H9 (cell line): ENCODE measurements around the gene SLC44A1. TPM values are rescaled to one million over a fixed set of nuclear protein-coding genes. Genes with fewer than 3 reads are reported as not detected.

Source experiments
- DNase-seq: peaks from one replicate; pipeline ENCODE4 v3.0.0-alpha.2; 2017
- H2AFZ ChIP-seq: one replicate; pipeline ENCODE4 v1.6.1; 2013; ENCODE audit warnings: mild to moderate bottlenecking, low read length, control low read depth, moderate library complexity
- H2AK5ac ChIP-seq: 2 replicates; pipeline ENCODE4 v1.6.1; 2013; ENCODE audit warnings: low read length, control low read depth, mixed read lengths; ENCODE audit not compliant: insufficient read length
- H2BK120ac ChIP-seq: one replicate; pipeline ENCODE4 v1.6.1; 2013; ENCODE audit warnings: low read depth, mild to moderate bottlenecking, low read length, control low read depth, inconsistent platforms; ENCODE audit not compliant: poor library complexity, severe bottlenecking
- H2BK12ac ChIP-seq: 2 replicates; pipeline ENCODE4 v1.6.1; 2013; ENCODE audit warnings: low read length, control low read depth, mixed read lengths, low read depth; ENCODE audit not compliant: insufficient read length
- H2BK15ac ChIP-seq: 2 replicates; pipeline ENCODE4 v1.6.1; 2013; ENCODE audit warnings: low read depth, low read length, control low read depth
- H2BK20ac ChIP-seq: one replicate; pipeline ENCODE4 v1.6.1; 2013; ENCODE audit warnings: low read depth, mild to moderate bottlenecking, low read length, control low read depth, inconsistent platforms; ENCODE audit not compliant: poor library complexity, severe bottlenecking
- H2BK5ac ChIP-seq: 2 replicates; pipeline ENCODE4 v1.6.1; 2013; ENCODE audit warnings: low read length, control low read depth, mixed read lengths; ENCODE audit not compliant: insufficient read length
- H3K14ac ChIP-seq: 2 replicates; pipeline ENCODE4 v1.6.1; 2013; ENCODE audit warnings: low read length, control low read depth; ENCODE audit not compliant: insufficient read depth
- H3K18ac ChIP-seq: 2 replicates; pipeline ENCODE4 v1.6.1; 2013; ENCODE audit warnings: low read depth, mild to moderate bottlenecking, mixed read lengths, low read length, control low read depth; ENCODE audit not compliant: insufficient read length
- H3K23ac ChIP-seq: 2 replicates; pipeline ENCODE4 v1.6.1; 2013; ENCODE audit warnings: low read length, control low read depth, mixed read lengths, low read depth; ENCODE audit not compliant: insufficient read length
- H3K23me2 ChIP-seq: 2 replicates; pipeline ENCODE4 v1.6.1; 2013; ENCODE audit warnings: low read depth, mild to moderate bottlenecking, mixed read lengths, low read length, control low read depth; ENCODE audit not compliant: insufficient read length, poor library complexity, severe bottlenecking
- H3K27ac ChIP-seq: 2 replicates; pipeline ENCODE4 v1.5.1; 2013; ENCODE audit warnings: low read length, control low read depth, mixed read lengths, low read depth; ENCODE audit not compliant: insufficient read length
- H3K27me3 ChIP-seq: 2 replicates; pipeline ENCODE4 v1.6.1; 2013; ENCODE audit warnings: low read length, control low read depth, inconsistent platforms; ENCODE audit not compliant: insufficient read depth
- H3K4ac ChIP-seq: 2 replicates; pipeline ENCODE4 v1.6.1; 2013; ENCODE audit warnings: low read depth, mild to moderate bottlenecking, control low read depth, inconsistent platforms, low read length, moderate library complexity
- H3K4me1 ChIP-seq: 2 replicates; pipeline ENCODE4 v1.6.1; 2013; ENCODE audit warnings: low read length, control low read depth, inconsistent platforms; ENCODE audit not compliant: insufficient read depth
- H3K4me2 ChIP-seq: 2 replicates; pipeline ENCODE4 v1.6.1; 2013; ENCODE audit warnings: low read length, control low read depth, mixed read lengths; ENCODE audit not compliant: insufficient read length, insufficient read depth
- H3K56ac ChIP-seq: 2 replicates; pipeline ENCODE4 v1.6.1; 2013; ENCODE audit warnings: low read depth, mild to moderate bottlenecking, mixed read lengths, low read length, control low read depth; ENCODE audit not compliant: insufficient read length
- H3K79me1 ChIP-seq: 2 replicates; pipeline ENCODE4 v1.6.1; 2013; ENCODE audit warnings: low read depth, mild to moderate bottlenecking, moderate library complexity, low read length, control low read depth, inconsistent platforms; ENCODE audit not compliant: insufficient read depth, poor library complexity, severe bottlenecking
- H3K79me2 ChIP-seq: 2 replicates; pipeline ENCODE4 v1.6.1; 2013; ENCODE audit warnings: low read length, control low read depth, inconsistent platforms; ENCODE audit not compliant: insufficient read depth
- H3K9ac ChIP-seq: 2 replicates; pipeline ENCODE4 v1.6.1; 2013; ENCODE audit warnings: low read length, control low read depth, mixed read lengths; ENCODE audit not compliant: insufficient read length; ENCODE audit errors: extremely low read depth
- H3K9me3 ChIP-seq: one replicate; pipeline ENCODE4 v1.6.1; 2013; ENCODE audit warnings: low read depth, low read length, inconsistent platforms; ENCODE audit not compliant: control insufficient read depth
- H3T11ph ChIP-seq: one replicate; pipeline ENCODE4 v1.6.1; 2013; ENCODE audit warnings: mild to moderate bottlenecking, low read length, control low read depth, inconsistent platforms
- H4K20me1 ChIP-seq: one replicate; pipeline ENCODE4 v1.6.1; 2013; ENCODE audit not compliant: control insufficient read depth, insufficient read length, insufficient read depth
- H4K5ac ChIP-seq: 2 replicates; pipeline ENCODE4 v1.6.1; 2013; ENCODE audit warnings: low read depth, mild to moderate bottlenecking, mixed read lengths, low read length, control low read depth; ENCODE audit not compliant: insufficient read length
- H4K8ac ChIP-seq: replicated peaks from 2 replicates; pipeline ENCODE4 v1.6.1; 2013; ENCODE audit warnings: low read length, control low read depth, mixed read lengths, low read depth; ENCODE audit not compliant: insufficient read length
- H4K91ac ChIP-seq: 2 replicates; pipeline ENCODE4 v1.6.1; 2013; ENCODE audit warnings: low read depth, mild to moderate bottlenecking, moderate library complexity, mixed read lengths, low read length, control low read depth; ENCODE audit not compliant: insufficient read length
- H3K27ac Mint-ChIP-seq, 3 experiments: 2 replicates in 2 of 3; 3 replicates in 1 of 3; pipeline ENCODE4 v1.8.0; 2020 to 2021; ENCODE audit warnings: mixed read lengths in 3 of 3, mild to moderate bottlenecking in 1 of 3, moderate library complexity in 1 of 3
- H3K27me3 Mint-ChIP-seq: 2 replicates; pipeline ENCODE4 v1.8.0; 2021; ENCODE audit warnings: low read depth, mild to moderate bottlenecking, moderate library complexity, mixed read lengths
- H3K36me3 Mint-ChIP-seq, 3 experiments: 2 replicates in 2 of 3; 3 replicates in 1 of 3; pipeline ENCODE4 v1.8.0; 2020 to 2021; ENCODE audit warnings: low read depth in 3 of 3, mixed read lengths in 3 of 3; ENCODE audit not compliant: insufficient read depth in 1 of 3
- H3K4me1 Mint-ChIP-seq, 2 experiments: 2 replicates each; pipeline ENCODE4 v1.8.0; 2020; ENCODE audit warnings: mixed read lengths in 2 of 2
- H3K4me3 Mint-ChIP-seq, 2 experiments: 2 replicates in 1 of 2; 3 replicates in 1 of 2; pipeline ENCODE4 v1.8.0; 2020 to 2021; ENCODE audit warnings: mild to moderate bottlenecking in 2 of 2, mixed read lengths in 2 of 2, moderate library complexity in 1 of 2
- H3K9me3 Mint-ChIP-seq, 2 experiments: 2 replicates in 1 of 2; 3 replicates in 1 of 2; pipeline ENCODE4 v1.8.0; 2020; ENCODE audit warnings: mild to moderate bottlenecking in 2 of 2, mixed read lengths in 2 of 2, moderate library complexity in 1 of 2
- CTCF ChIP-seq: fragments of 200-600 bp; sonication (generic); conservative IDR thresholded peaks from 3 replicates; pipeline ENCODE4 v1.8.0; 2021; ENCODE audit warnings: antibody characterized with exemption, mild to moderate bottlenecking
- WGBS: extraction: QIAGEN DNeasy Blood & Tissue Kit; methylation state at CpG from one replicate; pipeline ENCODE4 v1.1.7; 2013; ENCODE audit warnings: missing lambda C conversion rate, low lambda C conversion rate, mixed read lengths; ENCODE audit not compliant: insufficient read length; ENCODE audit errors: extremely low coverage; 5-methylcytosine and 5-hydroxymethylcytosine counted together
- total RNA-seq: library from RNA; stranded (reverse); gene quantifications from 2 replicates; pipeline ENCODE4 v1.2.1, GENCODE V29; 2021

SLC44A1 gene
- total RNA-seq, 1 experiment from 2014 or later = 60.7 TPM

- H3K18ac ChIP-seq = no peak overlapping the region
- DNase-seq = no peak
- H3K4me2 ChIP-seq = no peak overlapping the region
- Mint-ChIP-seq H3K27me3 (no peaks in the 10 kb centered on the region), H3K4me3 (peak overlapping the region; percentile 3 to 12; a peak in 4 of 5 replicates), H3K9me3 (peaks cover 0 to 2% of the 10 kb centered on the region in 2 experiments; a peak in 1 of 5 replicates), H3K27ac (peak overlapping the region in 2 of 3 experiments; percentile 1 to 73; a peak in 3 of 7 replicates), H3K36me3 (no peaks in the 10 kb centered on the region), H3K4me1 (peaks cover 47 to 62% of the 10 kb centered on the region in 2 experiments)
- H4K91ac ChIP-seq = no peak overlapping the region
- no peaks in the 10 kb centered on the region for H3K27me3 ChIP-seq
- H3K27ac ChIP-seq = no peak overlapping the region
- no peak overlapping the region for H3K14ac ChIP-seq
- no peaks in the 10 kb centered on the region for H3K79me1 ChIP-seq
- H2BK12ac ChIP-seq = no peak overlapping the region
- no peak overlapping the region for H2BK5ac ChIP-seq
- no peak overlapping the region for H4K5ac ChIP-seq
- no peak overlapping the region for H4K8ac ChIP-seq
- no peaks in the 10 kb centered on the region for H4K20me1 ChIP-seq
- no peak overlapping the region for H2AK5ac ChIP-seq
- no peak overlapping the region for H3K4ac ChIP-seq
- H2BK20ac ChIP-seq = no peak overlapping the region
- no peak for TF ChIP-seq CTCF
- no peak overlapping the region for H3T11ph ChIP-seq
- no peak overlapping the region for H2BK15ac ChIP-seq
- no peak overlapping the region for H3K23ac ChIP-seq
- peaks cover 5% of the 10 kb centered on the region; the same call in 1 of the 2 replicates for H3K4me1 ChIP-seq
- H2BK120ac ChIP-seq = no peak overlapping the region
- peaks cover 19% of the 10 kb centered on the region; the same call in 1 of the 2 replicates for H3K79me2 ChIP-seq
- H3K23me2 ChIP-seq = peaks cover 9% of the 10 kb centered on the region
- WGBS = no CpG with 5 or more reads among the region's 3 CpGs
- H3K56ac ChIP-seq = no peak overlapping the region
- H3K9me3 ChIP-seq = no peaks in the 10 kb centered on the region
- H3K9ac ChIP-seq = no peak overlapping the region
- H2AFZ ChIP-seq = no peak overlapping the region
These were observed 4.2 kb downstream of the SLC44A1 start for GRCh38 chr9:105248691-105249090.
